OCI-LY1 (cell line): ENCODE data around the gene ADGRG7.

Source experiments
- H2AFZ ChIP-seq: fragments of 200-600 bp; sonication (generic), shearing (Covaris generic); 2 replicates; pipeline ENCODE4 v1.6.0; 2014; ENCODE audit warnings: antibody characterized with exemption, mild to moderate bottlenecking, low read length
- H3F3A ChIP-seq: fragments of 200-600 bp; sonication (generic), shearing (Covaris generic); 2 replicates; pipeline ENCODE4 v1.6.0; 2014; ENCODE audit warnings: mild to moderate bottlenecking, antibody characterized with exemption, low read length, moderate library complexity; ENCODE audit not compliant: insufficient read depth
- H3K27ac ChIP-seq: fragments of 200-600 bp; sonication (generic); 2 replicates; pipeline ENCODE4 v1.5.1; 2014; ENCODE audit warnings: low read length, mixed run types, mild to moderate bottlenecking, low read depth; ENCODE audit not compliant: poor library complexity, severe bottlenecking
- H3K27me3 ChIP-seq: fragments of 200-600 bp; sonication (generic); 2 replicates; pipeline ENCODE4 v1.6.0; 2014; ENCODE audit warnings: antibody characterized with exemption, mild to moderate bottlenecking, low read length, moderate library complexity; ENCODE audit not compliant: insufficient read depth
- H3K36me3 ChIP-seq: fragments of 200-600 bp; sonication (generic); 2 replicates; pipeline ENCODE4 v1.6.1; 2014; ENCODE audit warnings: mild to moderate bottlenecking, antibody characterized with exemption, low read length, moderate library complexity, mixed read lengths; ENCODE audit not compliant: insufficient read depth
- H3K4me1 ChIP-seq: fragments of 200-600 bp; sonication (generic); 2 replicates; pipeline ENCODE4 v1.5.1; 2014; ENCODE audit warnings: mild to moderate bottlenecking, low read length, moderate library complexity; ENCODE audit not compliant: insufficient read depth, severe bottlenecking
- H3K4me2 ChIP-seq: fragments of 200-600 bp; sonication (generic), shearing (Covaris generic); 2 replicates; pipeline ENCODE4 v1.6.1; 2014; ENCODE audit warnings: low read length
- H3K4me3 ChIP-seq: fragments of 200-600 bp; sonication (generic); 2 replicates; pipeline ENCODE4 v1.5.1; 2014; ENCODE audit warnings: low read length, low read depth, mild to moderate bottlenecking, mixed read lengths; ENCODE audit not compliant: poor library complexity, severe bottlenecking
- H3K79me2 ChIP-seq: fragments of 200-600 bp; shearing (Covaris generic); 2 replicates; pipeline ENCODE4 v1.6.1; 2016; ENCODE audit warnings: mixed run types, low read length, mixed read lengths; ENCODE audit not compliant: insufficient read depth
- H3K9ac ChIP-seq: fragments of 200-600 bp; sonication (generic), shearing (Covaris generic); 2 replicates; pipeline ENCODE4 v1.6.1; 2014; ENCODE audit warnings: mild to moderate bottlenecking, low read length, mixed read lengths
- H3K9me2 ChIP-seq: fragments of 200-600 bp; sonication (generic), shearing (Covaris generic); 2 replicates; pipeline ENCODE4 v1.6.1; 2014; ENCODE audit warnings: low read depth, mild to moderate bottlenecking, low read length, mixed read lengths
- H3K9me3 ChIP-seq: fragments of 200-600 bp; shearing (Covaris generic); 2 replicates; pipeline ENCODE4 v1.6.1; 2014; ENCODE audit warnings: low read length, mixed read lengths
- H4K20me1 ChIP-seq: fragments of 200-600 bp; sonication (generic), shearing (Covaris generic); 2 replicates; pipeline ENCODE4 v1.6.0; 2016; ENCODE audit warnings: mild to moderate bottlenecking, low read length; ENCODE audit not compliant: insufficient read depth
- CTCF ChIP-seq: fragments of 200-600 bp; sonication (generic), shearing (Covaris generic); IDR thresholded peaks from 2 replicates; pipeline ENCODE4 v1.5.1; 2017; ENCODE audit warnings: mild to moderate bottlenecking, antibody characterized with exemption, low read length, moderate library complexity, mixed read lengths
- EZH2 ChIP-seq: fragments of 200-600 bp; sonication (generic), shearing (Covaris generic); IDR thresholded peaks from 2 replicates; pipeline ENCODE4 v1.8.0; 2017; ENCODE audit warnings: borderline replicate concordance, mixed run types, mild to moderate bottlenecking, antibody characterized with exemption, low read length, moderate library complexity, mixed read lengths

The ADGRG7 gene

GRCh38 chr3:100715176-100715575 is 105.8 kb downstream of the ADGRG7 start:
- Histone ChIP-seq H3K4me3 (no peak overlapping the region), H3K4me2 (no peak overlapping the region), H3K9me3 (no peaks in the 10 kb centered on the region), H3K9me2 (no peaks in the 10 kb centered on the region), H4K20me1 (no peaks in the 10 kb centered on the region), H3K9ac (no peak overlapping the region), H3K27me3 (no peaks in the 10 kb centered on the region), H3K79me2 (peaks cover 73% of the 10 kb centered on the region), H3F3A (no peaks in the 10 kb centered on the region), H2AFZ (no peak overlapping the region), H3K36me3 (peaks cover 62% of the 10 kb centered on the region), H3K27ac (no peak overlapping the region), H3K4me1 (peaks cover 7% of the 10 kb centered on the region)
- TF ChIP-seq EZH2 (no peak), CTCF (no peak)

- H3K9me2 ChIP-seq = no peaks in the 10 kb centered on the region
- no peaks in the 10 kb centered on the region for H3F3A ChIP-seq
- no peaks in the 10 kb centered on the region for H3K4me1 ChIP-seq
- H3K4me2 ChIP-seq = no peak overlapping the region
- H4K20me1 ChIP-seq = no peaks in the 10 kb centered on the region
- H3K9me3 ChIP-seq = no peaks in the 10 kb centered on the region
- no peaks in the 10 kb centered on the region for H3K27me3 ChIP-seq
- peaks cover 81% of the 10 kb centered on the region for H3K36me3 ChIP-seq
- no peak overlapping the region for H2AFZ ChIP-seq
- TF ChIP-seq CTCF (no peak), EZH2 (no peak)
- H3K27ac ChIP-seq = no peak overlapping the region
- H3K79me2 ChIP-seq = peaks cover 54% of the 10 kb centered on the region
- no peak overlapping the region for H3K9ac ChIP-seq
- no peak overlapping the region for H3K4me3 ChIP-seq
Measured at GRCh38 chr3:100717063-100717462, 107.7 kb downstream of the ADGRG7 start.

- TF ChIP-seq CTCF (no peak), EZH2 (no peak)
- Histone ChIP-seq H3K4me3 (no peak overlapping the region), H2AFZ (no peak overlapping the region), H3K9ac (no peak overlapping the region), H3K27ac (no peak overlapping the region), H3K36me3 (peaks cover 89% of the 10 kb centered on the region), H3K4me1 (no peaks in the 10 kb centered on the region), H3K9me3 (no peaks in the 10 kb centered on the region), H3K79me2 (peaks cover 46% of the 10 kb centered on the region), H3K4me2 (no peak overlapping the region), H3F3A (no peaks in the 10 kb centered on the region), H3K9me2 (no peaks in the 10 kb centered on the region), H3K27me3 (no peaks in the 10 kb centered on the region), H4K20me1 (no peaks in the 10 kb centered on the region)
Measured at GRCh38 chr3:100717637-100718487, 108.5 kb downstream of the ADGRG7 start.
